MM.1S (cell line): Measurements from ENCODE around the gene SIT1.

Source experiments
- EZH2 ChIP-seq: fragments of 300-600 bp; sonication (generic); optimal IDR thresholded peaks from 2 replicates; pipeline ENCODE3; 2017; ENCODE audit warnings: low read depth, mild to moderate bottlenecking, antibody characterized with exemption, low read length, mixed read lengths
- TF ChIP-seq, protein P1 (sequence below): fragments of 300-600 bp; sonication (generic); IDR thresholded peaks from 2 replicates; pipeline ENCODE4 v1.5.1; 2016; ENCODE audit warnings: antibody characterized with exemption, low read length, mixed read lengths

DNA sequence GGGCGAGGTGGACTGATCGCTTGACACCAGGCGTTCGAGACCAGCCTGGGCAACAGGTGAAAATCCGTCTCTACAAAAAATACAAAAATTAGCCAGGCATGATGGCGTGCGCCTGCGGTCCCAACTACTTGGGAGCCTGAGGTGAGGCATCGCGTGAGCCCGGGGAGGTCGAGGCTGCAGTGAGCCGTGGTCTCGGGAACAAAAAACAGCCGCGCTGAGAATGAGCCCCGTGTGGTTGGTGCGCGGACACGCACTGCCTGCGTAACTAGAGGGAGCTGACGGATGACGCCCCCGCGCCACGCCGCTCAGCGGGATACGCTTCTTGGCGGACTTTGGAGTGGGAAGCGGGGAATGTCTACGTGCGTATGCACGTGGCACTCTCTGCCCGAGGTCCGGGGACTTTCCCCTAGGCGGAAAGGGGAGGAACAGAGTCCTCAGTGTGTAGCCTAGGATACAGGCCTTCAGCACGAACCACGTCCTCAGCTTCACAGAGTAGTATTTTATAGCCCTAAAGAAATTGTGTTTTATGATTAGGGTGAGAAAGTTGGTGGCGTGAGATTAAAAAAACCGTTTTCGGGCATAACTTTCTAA lies 6.9 kb upstream of the SIT1 start, which contains the start of gene RMRP:
- TF ChIP-seq, protein P1, sequence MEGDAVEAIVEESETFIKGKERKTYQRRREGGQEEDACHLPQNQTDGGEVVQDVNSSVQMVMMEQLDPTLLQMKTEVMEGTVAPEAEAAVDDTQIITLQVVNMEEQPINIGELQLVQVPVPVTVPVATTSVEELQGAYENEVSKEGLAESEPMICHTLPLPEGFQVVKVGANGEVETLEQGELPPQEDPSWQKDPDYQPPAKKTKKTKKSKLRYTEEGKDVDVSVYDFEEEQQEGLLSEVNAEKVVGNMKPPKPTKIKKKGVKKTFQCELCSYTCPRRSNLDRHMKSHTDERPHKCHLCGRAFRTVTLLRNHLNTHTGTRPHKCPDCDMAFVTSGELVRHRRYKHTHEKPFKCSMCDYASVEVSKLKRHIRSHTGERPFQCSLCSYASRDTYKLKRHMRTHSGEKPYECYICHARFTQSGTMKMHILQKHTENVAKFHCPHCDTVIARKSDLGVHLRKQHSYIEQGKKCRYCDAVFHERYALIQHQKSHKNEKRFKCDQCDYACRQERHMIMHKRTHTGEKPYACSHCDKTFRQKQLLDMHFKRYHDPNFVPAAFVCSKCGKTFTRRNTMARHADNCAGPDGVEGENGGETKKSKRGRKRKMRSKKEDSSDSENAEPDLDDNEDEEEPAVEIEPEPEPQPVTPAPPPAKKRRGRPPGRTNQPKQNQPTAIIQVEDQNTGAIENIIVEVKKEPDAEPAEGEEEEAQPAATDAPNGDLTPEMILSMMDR: peak; percentile 9; the same call in 1 of the 2 replicates
- TF ChIP-seq EZH2: no peak
